Astrocyte (in vitro differentiated cells and primary cell): Measurements from ENCODE around the gene GSS. TPM values are rescaled to one million over a fixed set of nuclear protein-coding genes. Genes with fewer than 3 reads are reported as not detected.

Source experiments
- DNase-seq: peaks from one replicate; pipeline ENCODE4 v3.0.0-alpha.2; 2010; ENCODE audit warnings: low read depth
- FAIRE-seq: peaks from 2 replicates; lab custom pipeline; 2011; peaks lifted over from hg19 to GRCh38; lab: Jason Lieb, UNC
- H2AFZ ChIP-seq: 2 replicates; pipeline ENCODE4 v1.6.0; 2012; ENCODE audit warnings: low read depth, low read length, inconsistent platforms
- H3K27ac ChIP-seq: 2 replicates; pipeline ENCODE4 v1.5.1; 2011; ENCODE audit warnings: low read depth, low read length, inconsistent platforms
- H3K27me3 ChIP-seq: 2 replicates; pipeline ENCODE4 v1.6.0; 2011; ENCODE audit warnings: low read length, inconsistent platforms; ENCODE audit not compliant: insufficient read depth
- H3K36me3 ChIP-seq: 2 replicates; pipeline ENCODE4 v1.5.1; 2011; ENCODE audit warnings: low read length, inconsistent platforms; ENCODE audit not compliant: insufficient read depth
- H3K4me1 ChIP-seq: 2 replicates; pipeline ENCODE4 v1.5.1; 2011; ENCODE audit warnings: low read length, inconsistent platforms; ENCODE audit not compliant: insufficient read depth
- H3K4me2 ChIP-seq: 2 replicates; pipeline ENCODE4 v1.6.0; 2012; ENCODE audit warnings: low read length, inconsistent platforms
- H3K4me3 ChIP-seq: 2 replicates; pipeline ENCODE4 v1.5.1; 2011; ENCODE audit warnings: low read depth, mild to moderate bottlenecking, low read length, inconsistent platforms; ENCODE audit not compliant: insufficient read depth
- H3K79me2 ChIP-seq: 2 replicates; pipeline ENCODE4 v1.6.0; 2012; ENCODE audit warnings: mild to moderate bottlenecking, low read length, inconsistent platforms; ENCODE audit not compliant: insufficient read depth
- H3K9ac ChIP-seq: 2 replicates; pipeline ENCODE4 v1.6.0; 2012; ENCODE audit warnings: mild to moderate bottlenecking, low read length, inconsistent platforms
- H3K9me3 ChIP-seq: 2 replicates; pipeline ENCODE4 v1.5.1; 2012; ENCODE audit warnings: low read depth, mild to moderate bottlenecking, low read length, inconsistent platforms; ENCODE audit not compliant: insufficient read depth
- H4K20me1 ChIP-seq: 2 replicates; pipeline ENCODE4 v1.6.0; 2012; ENCODE audit warnings: low read length, inconsistent platforms; ENCODE audit not compliant: insufficient read depth
- H3K27ac Mint-ChIP-seq: one replicate; pipeline ENCODE4 v1.8.0; 2021; ENCODE audit warnings: mild to moderate bottlenecking, mixed read lengths; ENCODE audit not compliant: unreplicated experiment
- H3K27me3 Mint-ChIP-seq: one replicate; pipeline ENCODE4 v1.8.0; 2021; ENCODE audit warnings: low read depth, mixed read lengths; ENCODE audit not compliant: unreplicated experiment
- H3K36me3 Mint-ChIP-seq: one replicate; pipeline ENCODE4 v1.8.0; 2021; ENCODE audit warnings: low read depth, mixed read lengths; ENCODE audit not compliant: unreplicated experiment
- H3K4me1 Mint-ChIP-seq: one replicate; pipeline ENCODE4 v1.8.0; 2021; ENCODE audit warnings: low read depth, mixed read lengths; ENCODE audit not compliant: unreplicated experiment
- H3K4me3 Mint-ChIP-seq: one replicate; pipeline ENCODE4 v1.8.0; 2021; ENCODE audit warnings: mild to moderate bottlenecking, moderate library complexity, mixed read lengths; ENCODE audit not compliant: unreplicated experiment
- H3K9me3 Mint-ChIP-seq: one replicate; pipeline ENCODE4 v1.8.0; 2021; ENCODE audit warnings: mild to moderate bottlenecking, mixed read lengths; ENCODE audit not compliant: unreplicated experiment
- EZH2 ChIP-seq: IDR thresholded peaks from 2 replicates; pipeline ENCODE4 v1.6.1; 2012; ENCODE audit warnings: mild to moderate bottlenecking, low read length, inconsistent platforms; ENCODE audit not compliant: insufficient read depth
- total RNA-seq: library from RNA; stranded (reverse); gene quantifications from 2 replicates; pipeline ENCODE4 v1.2.1, GENCODE V29; 2021
- TF ChIP-seq, protein P1 (sequence below): IDR thresholded peaks from 2 replicates; pipeline ENCODE4 v1.5.1; 2011; ENCODE audit warnings: low read depth, mild to moderate bottlenecking, inconsistent platforms, low read length, moderate library complexity; ENCODE audit not compliant: insufficient read depth

GSS gene
- total RNA-seq, 1 donor from 2014 or later: 44.6 TPM

DNA sequence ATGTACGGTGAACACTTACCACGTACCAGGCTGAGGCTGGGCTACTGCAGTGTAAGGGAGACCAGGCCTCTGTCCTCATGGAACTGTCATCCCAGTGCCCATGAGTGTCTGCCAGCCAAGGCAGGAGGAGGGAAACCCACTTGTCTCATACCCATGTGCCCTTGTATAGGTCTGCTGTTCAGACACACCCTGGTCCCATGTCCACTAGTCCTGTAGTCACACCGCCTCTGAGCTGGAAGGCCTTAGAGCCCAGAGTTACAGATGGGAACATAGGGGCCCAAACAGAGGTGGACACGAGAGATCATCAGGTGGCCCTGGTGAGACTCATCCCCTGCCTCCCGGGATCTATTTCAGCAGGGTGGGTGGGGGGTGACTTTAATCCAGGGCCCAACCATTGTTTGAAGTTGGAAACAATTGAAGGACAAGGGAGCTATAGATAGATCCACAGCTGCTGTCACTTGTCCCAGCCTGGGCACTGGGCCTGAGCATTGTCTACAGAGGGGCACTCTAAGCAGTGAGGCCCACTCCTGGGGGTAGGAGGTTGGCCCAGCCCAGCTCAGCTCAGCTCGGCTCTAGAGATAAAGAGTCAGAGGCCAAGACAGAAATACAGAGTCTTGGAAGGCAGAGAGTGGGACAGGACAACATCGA lies 14.7 kb upstream of the GSS start:
- DNase-seq (no peak), FAIRE-seq (no peak)
- Histone ChIP-seq H3K9me3 (no peaks in the 10 kb centered on the region), H3K27me3 (no peaks in the 10 kb centered on the region), H2AFZ (no peak overlapping the region), H3K4me2 (no peak overlapping the region), H4K20me1 (no peaks in the 10 kb centered on the region), H3K4me3 (no peak overlapping the region), H3K9ac (no peak overlapping the region), H3K36me3 (no peaks in the 10 kb centered on the region), H3K4me1 (no peaks in the 10 kb centered on the region), H3K79me2 (no peaks in the 10 kb centered on the region), H3K27ac (no peak overlapping the region)
- Mint-ChIP-seq H3K4me1 (no peaks in the 10 kb centered on the region), H3K27me3 (peaks cover 25% of the 10 kb centered on the region), H3K27ac (no peak overlapping the region), H3K9me3 (peaks cover 3% of the 10 kb centered on the region), H3K4me3 (no peak overlapping the region), H3K36me3 (no peaks in the 10 kb centered on the region)
- TF ChIP-seq, protein P1, sequence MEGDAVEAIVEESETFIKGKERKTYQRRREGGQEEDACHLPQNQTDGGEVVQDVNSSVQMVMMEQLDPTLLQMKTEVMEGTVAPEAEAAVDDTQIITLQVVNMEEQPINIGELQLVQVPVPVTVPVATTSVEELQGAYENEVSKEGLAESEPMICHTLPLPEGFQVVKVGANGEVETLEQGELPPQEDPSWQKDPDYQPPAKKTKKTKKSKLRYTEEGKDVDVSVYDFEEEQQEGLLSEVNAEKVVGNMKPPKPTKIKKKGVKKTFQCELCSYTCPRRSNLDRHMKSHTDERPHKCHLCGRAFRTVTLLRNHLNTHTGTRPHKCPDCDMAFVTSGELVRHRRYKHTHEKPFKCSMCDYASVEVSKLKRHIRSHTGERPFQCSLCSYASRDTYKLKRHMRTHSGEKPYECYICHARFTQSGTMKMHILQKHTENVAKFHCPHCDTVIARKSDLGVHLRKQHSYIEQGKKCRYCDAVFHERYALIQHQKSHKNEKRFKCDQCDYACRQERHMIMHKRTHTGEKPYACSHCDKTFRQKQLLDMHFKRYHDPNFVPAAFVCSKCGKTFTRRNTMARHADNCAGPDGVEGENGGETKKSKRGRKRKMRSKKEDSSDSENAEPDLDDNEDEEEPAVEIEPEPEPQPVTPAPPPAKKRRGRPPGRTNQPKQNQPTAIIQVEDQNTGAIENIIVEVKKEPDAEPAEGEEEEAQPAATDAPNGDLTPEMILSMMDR: no peak
- no peak for TF ChIP-seq EZH2

DNA sequence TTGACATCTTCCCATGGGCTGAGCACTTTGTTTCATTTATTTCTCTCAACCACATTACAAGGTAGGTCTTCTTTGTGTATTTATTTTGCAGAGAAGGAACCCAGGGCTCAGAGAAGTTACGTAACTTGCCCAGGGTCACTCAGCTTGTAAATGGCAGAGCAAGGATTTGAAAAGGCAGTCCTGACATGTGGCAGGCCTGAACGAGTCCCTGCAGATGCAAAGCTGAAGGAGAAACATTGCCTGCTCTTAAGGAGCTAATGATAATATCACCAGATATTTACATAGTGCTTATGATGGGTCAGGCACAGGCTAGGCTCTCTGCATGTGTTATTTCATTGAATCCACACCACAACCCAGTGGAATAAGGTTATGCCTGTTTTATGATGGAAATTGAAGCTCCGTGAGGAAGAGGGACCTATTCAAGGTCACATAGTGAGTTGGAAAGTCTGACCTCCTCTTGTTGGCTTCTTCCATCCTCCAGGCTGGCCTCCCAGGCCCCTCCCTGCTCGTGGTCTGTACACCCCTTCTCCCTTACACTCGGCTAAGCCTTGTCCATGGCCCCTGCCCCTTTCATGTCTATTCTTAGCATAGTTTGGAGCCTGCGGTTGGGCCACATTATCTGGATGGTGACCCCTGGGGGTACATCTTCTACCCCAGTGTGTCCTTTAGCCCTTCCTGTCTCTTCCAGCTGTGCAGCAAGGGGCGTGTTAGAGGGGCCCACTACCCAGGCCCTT lies 12.6 kb upstream of the GSS start:
- Histone ChIP-seq H3K36me3 (no peaks in the 10 kb centered on the region), H3K27me3 (no peaks in the 10 kb centered on the region), H4K20me1 (no peaks in the 10 kb centered on the region), H2AFZ (no peak overlapping the region), H3K4me2 (no peak overlapping the region), H3K4me1 (no peaks in the 10 kb centered on the region), H3K9me3 (no peaks in the 10 kb centered on the region), H3K79me2 (no peaks in the 10 kb centered on the region), H3K9ac (no peak overlapping the region), H3K4me3 (no peak overlapping the region), H3K27ac (no peak overlapping the region)
- Mint-ChIP-seq H3K4me3 (no peak overlapping the region), H3K36me3 (no peaks in the 10 kb centered on the region), H3K27ac (no peak overlapping the region), H3K27me3 (peaks cover 23% of the 10 kb centered on the region), H3K4me1 (no peaks in the 10 kb centered on the region), H3K9me3 (peaks cover 5% of the 10 kb centered on the region)
- no peak for TF ChIP-seq EZH2
- TF ChIP-seq, protein P1: no peak
- no peak for DNase-seq
- no peak for FAIRE-seq

DNA sequence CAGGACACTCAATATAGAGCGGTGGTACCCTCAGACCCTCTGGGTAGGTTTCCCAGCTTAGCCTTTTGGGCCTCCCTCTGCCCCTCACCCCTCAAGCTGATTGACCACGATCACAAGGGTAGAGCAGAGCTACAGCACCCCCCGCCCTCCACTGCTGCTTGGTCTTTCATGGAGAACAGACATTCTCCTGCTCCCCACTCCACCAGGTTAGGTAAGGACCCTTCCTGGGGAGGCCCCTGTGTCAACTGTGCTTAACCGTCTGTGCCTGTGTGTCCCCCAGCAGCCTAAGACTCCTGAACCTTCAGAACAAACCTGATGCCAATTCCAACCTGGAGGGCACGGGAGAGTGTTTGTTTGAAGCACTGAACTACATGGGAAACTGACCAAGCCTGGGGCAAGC lies 11.8 kb upstream of the GSS start:
- Histone ChIP-seq H4K20me1 (no peaks in the 10 kb centered on the region), H3K36me3 (no peaks in the 10 kb centered on the region), H3K9ac (no peak overlapping the region), H3K9me3 (no peaks in the 10 kb centered on the region), H3K27me3 (no peaks in the 10 kb centered on the region), H3K4me3 (no peak overlapping the region), H3K4me1 (no peaks in the 10 kb centered on the region), H3K4me2 (no peak overlapping the region), H3K27ac (no peak overlapping the region), H3K79me2 (no peaks in the 10 kb centered on the region), H2AFZ (no peak overlapping the region)
- no peak for FAIRE-seq
- TF ChIP-seq EZH2: no peak
- TF ChIP-seq, protein P1: no peak
- H3K9me3 Mint-ChIP-seq: peaks cover 5% of the 10 kb centered on the region
- peaks cover 19% of the 10 kb centered on the region for H3K27me3 Mint-ChIP-seq
- H3K27ac Mint-ChIP-seq: no peak overlapping the region
- DNase-seq: no peak
- no peak overlapping the region for H3K4me3 Mint-ChIP-seq
- H3K36me3 Mint-ChIP-seq: no peaks in the 10 kb centered on the region
- H3K4me1 Mint-ChIP-seq: no peaks in the 10 kb centered on the region
